ENCODE measurements around the gene PFDN5.
"Not testable (repeated sequence)": the region's sequence is repeated elsewhere in the genome, so short reads cannot be mapped to it uniquely, and the experiment has no call there.

- not testable (repeated sequence) for TF ChIP-seq ZFP36 (IDR thresholded peaks at IDR 0.05; ENCODE audit: low read depth, low read length, partially characterized antibody); POLR2A (conservative IDR thresholded peaks at IDR 0.05); MXI1 (IDR thresholded peaks at IDR 0.05; ENCODE audit: low read depth, low read length); ELK3 (CRISPR knock-in tag; IDR thresholded peaks at IDR 0.05); PKNOX1 (IDR thresholded peaks at IDR 0.05); ZFX (CRISPR knock-in tag; IDR thresholded peaks at IDR 0.05); ZC3H11A (IDR thresholded peaks at IDR 0.05; ENCODE audit: low read depth, low read length); MEF2A (IDR thresholded peaks at IDR 0.05; ENCODE audit: control insufficient read depth, low read depth, low read length); CREM (IDR thresholded peaks at IDR 0.05; ENCODE audit: low read depth); ZBTB1 (CRISPR knock-in tag; IDR thresholded peaks at IDR 0.05; ENCODE audit: borderline replicate concordance, low read depth); SNAPC5 (CRISPR knock-in tag; IDR thresholded peaks at IDR 0.05); ZNF507 (tag; conservative IDR thresholded peaks at IDR 0.05)
Measured at GRCh38 chr12:53332339-53332738, 37.0 kb downstream of the PFDN5 start.

Data from K562 (cell line).